Fibroblast of mammary gland (primary cell): ENCODE measurements around the gene THAP11.

ENCODE experiments used
- DNase-seq: peaks from one replicate; pipeline ENCODE4 v3.0.0-alpha.2; 2010; ENCODE audit warnings: low read depth
- H3K4me3 ChIP-seq: 2 replicates; pipeline ENCODE4 v1.5.1; 2011; ENCODE audit warnings: low read depth, mild to moderate bottlenecking, low read length, moderate library complexity; ENCODE audit not compliant: control insufficient read depth
- TF ChIP-seq, protein P1 (sequence below): conservative IDR thresholded peaks from 2 replicates; pipeline ENCODE4 v1.5.1; 2011; ENCODE audit warnings: low read depth, low read length, inconsistent platforms; ENCODE audit not compliant: control insufficient read depth, insufficient read depth

THAP11 gene

DNA sequence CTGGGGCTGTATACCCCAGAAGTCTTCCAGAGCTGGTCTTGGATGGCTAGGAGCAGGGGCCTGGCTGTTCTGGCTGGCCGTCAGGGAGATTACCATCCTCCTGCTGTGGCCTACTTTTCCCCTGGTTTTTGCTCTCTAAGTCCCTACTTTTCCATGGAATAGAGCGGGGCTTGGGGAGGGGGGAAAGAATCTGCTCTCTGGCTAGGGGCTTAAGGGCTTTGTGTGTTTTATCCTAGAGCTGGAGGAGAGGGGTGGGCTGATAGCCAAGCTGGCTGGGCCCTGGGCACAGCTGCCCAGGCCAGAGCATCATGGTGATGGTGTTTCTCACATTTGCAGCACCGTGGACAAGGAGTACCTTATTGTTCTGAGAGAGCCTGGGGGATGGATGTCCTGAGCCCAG is 46.2 kb downstream of the THAP11 start:
- H3K4me3 ChIP-seq, result no peak overlapping the region
- no peak for DNase-seq
- TF ChIP-seq, protein P1, sequence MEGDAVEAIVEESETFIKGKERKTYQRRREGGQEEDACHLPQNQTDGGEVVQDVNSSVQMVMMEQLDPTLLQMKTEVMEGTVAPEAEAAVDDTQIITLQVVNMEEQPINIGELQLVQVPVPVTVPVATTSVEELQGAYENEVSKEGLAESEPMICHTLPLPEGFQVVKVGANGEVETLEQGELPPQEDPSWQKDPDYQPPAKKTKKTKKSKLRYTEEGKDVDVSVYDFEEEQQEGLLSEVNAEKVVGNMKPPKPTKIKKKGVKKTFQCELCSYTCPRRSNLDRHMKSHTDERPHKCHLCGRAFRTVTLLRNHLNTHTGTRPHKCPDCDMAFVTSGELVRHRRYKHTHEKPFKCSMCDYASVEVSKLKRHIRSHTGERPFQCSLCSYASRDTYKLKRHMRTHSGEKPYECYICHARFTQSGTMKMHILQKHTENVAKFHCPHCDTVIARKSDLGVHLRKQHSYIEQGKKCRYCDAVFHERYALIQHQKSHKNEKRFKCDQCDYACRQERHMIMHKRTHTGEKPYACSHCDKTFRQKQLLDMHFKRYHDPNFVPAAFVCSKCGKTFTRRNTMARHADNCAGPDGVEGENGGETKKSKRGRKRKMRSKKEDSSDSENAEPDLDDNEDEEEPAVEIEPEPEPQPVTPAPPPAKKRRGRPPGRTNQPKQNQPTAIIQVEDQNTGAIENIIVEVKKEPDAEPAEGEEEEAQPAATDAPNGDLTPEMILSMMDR, result no peak

DNA sequence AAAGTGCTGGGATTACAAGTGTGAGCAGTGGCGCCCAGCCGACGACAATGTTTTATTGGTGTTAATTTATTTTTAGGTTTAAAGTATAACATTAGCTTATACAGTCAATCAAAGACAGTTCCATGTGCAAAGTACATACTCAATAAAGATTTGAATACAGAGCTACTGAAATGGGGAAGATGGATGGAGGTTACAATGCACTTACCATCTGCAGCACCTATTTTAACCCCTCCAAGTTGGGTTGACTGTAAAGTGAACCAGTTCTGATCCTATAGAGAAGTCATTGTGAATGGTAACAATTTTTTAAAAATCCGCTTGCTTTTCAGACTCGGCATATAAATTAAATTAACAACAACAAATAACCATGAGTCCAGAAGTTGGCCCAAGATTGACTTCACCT is 50.3 kb downstream of the THAP11 start:
- TF ChIP-seq, protein P1, result no peak
- no peak for DNase-seq
- H3K4me3 ChIP-seq, result peak overlapping the region; percentile 55

DNA sequence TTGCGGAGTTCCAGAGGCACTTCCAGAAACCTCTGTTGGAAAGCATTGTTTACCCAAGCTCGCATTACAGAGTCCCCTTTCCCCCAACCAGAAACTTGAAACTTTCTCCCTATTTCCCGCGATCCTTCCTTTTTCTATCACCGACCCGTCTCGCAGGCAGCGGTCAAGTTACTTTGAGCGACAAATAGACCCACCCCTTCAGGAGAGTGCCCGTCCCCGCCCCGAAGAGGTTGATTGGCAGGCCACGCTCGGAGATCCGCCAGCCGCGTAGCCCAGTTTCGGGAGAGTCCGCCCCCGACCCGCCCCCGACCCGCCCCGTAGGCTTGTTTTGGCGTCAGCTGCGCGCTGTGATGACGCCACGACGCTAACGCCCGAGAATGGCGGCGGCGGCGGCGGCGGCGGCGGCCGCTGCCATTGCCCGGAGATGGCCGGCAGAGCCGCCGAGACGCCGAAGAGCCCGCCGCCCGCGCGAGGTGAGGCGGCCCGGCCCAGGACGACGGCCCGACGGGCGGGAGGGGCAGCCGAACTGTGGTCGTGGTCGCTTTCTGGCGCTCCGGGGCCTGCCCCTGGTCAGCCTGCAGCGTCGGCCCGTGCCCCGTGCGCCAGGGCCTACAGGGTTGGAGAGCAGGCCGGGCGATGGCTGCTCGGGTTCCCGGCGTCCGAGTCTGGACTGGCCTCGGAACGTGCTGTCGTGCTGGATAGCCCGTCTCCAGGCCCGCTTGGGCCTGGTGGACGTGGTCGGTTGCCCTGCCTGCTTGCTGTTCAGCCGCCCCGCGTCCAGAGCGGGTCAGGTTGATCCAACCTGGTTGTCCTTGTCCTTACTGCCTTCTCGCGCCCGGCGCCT is 51.0 kb downstream of the THAP11 start, which contains the start of gene PSKH1:
PSKH1 (plus strand) TSS at position 356 of the 844 bp plus-strand sequence. CDS start 15,496 bp downstream, outside the sequence.
- TF ChIP-seq, protein P1, result no peak
- DNase-seq, result peak; percentile 92
- H3K4me3 ChIP-seq, result peak within 1 kb of the TSS; percentile 84
